ENCODE data around the gene WIZ. TPM values are rescaled to one million over a fixed set of nuclear protein-coding genes. Genes with fewer than 3 reads are reported as not detected.
A peak's percentile ranks its signal among the peaks of the same experiment; 100 is the strongest.

Gene WIZ
- total and polyA plus RNA-seq, 4 donors: 14.5 to 42.6 (median 23.3) TPM

- 45 to 66% methylated on average over 35 to 37 of the region's 37 CpGs for WGBS, 2 donors
These were observed 2.6 kb upstream of the WIZ start for GRCh38 chr19:15452111-15453047.

GRCh38 chr19:15450528-15450890 is 753 bp upstream of the WIZ start:
- no peak for ATAC-seq (ENCODE audit: insufficient read depth, low FRiP score)

More at GRCh38 chr19:15452111-15453047, 2.6 kb upstream of the WIZ start:
- Histone ChIP-seq H3K9me3 (ENCODE audit: control insufficient read depth in 4 of 4, insufficient read depth in 3 of 4, low read length in 3 of 4) (no peaks in the 10 kb centered on the region), H3K36me3 (ENCODE audit: control insufficient read depth in 4 of 4, insufficient read depth in 4 of 4, low read length in 4 of 4) (peaks cover 0 to 17% (median 0%) of the 10 kb centered on the region in 4 donors), H3K4me3 (peak overlapping the region; percentile 24), H3K4me1 (ENCODE audit: control insufficient read depth in 5 of 5, insufficient read depth in 5 of 5, low read length in 5 of 5) (peaks cover 0 to 20% (median 8%) of the 10 kb centered on the region in 5 donors), H3K27ac (ENCODE audit: low read depth in 1 of 2, low read length in 1 of 2) (peak overlapping the region; percentile 17 to 18), H3K27me3 (ENCODE audit: control insufficient read depth in 3 of 3, insufficient read depth in 3 of 3, low read length in 2 of 3) (peaks cover 0 to 39% (median 25%) of the 10 kb centered on the region in 3 donors), H3K9ac (ENCODE audit: insufficient read depth in 1 of 2, low read length in 2 of 2) (no peak overlapping the region)
- DNase-seq (peak; percentile 75 to 84 (median 81)), ATAC-seq (ENCODE audit: insufficient read depth, low FRiP score) (peak; percentile 64)
- TF ChIP-seq CTCF (IDR thresholded peaks at IDR 0.05; ENCODE audit: control extremely low read depth, extremely low read depth): no peak

GRCh38 chr19:15448778-15449619 is 757 bp downstream of the WIZ start:
- Histone ChIP-seq H3K36me3 (ENCODE audit: control insufficient read depth in 4 of 4, insufficient read depth in 4 of 4, low read length in 4 of 4) (peaks cover 0 to 8% (median 1%) of the 10 kb centered on the region in 4 donors), H3K4me1 (ENCODE audit: control insufficient read depth in 5 of 5, insufficient read depth in 5 of 5, low read length in 5 of 5) (peaks cover 2 to 20% (median 8%) of the 10 kb centered on the region in 5 donors), H3K27me3 (ENCODE audit: control insufficient read depth in 3 of 3, insufficient read depth in 3 of 3, low read length in 2 of 3) (peaks cover 0 to 11% (median 4%) of the 10 kb centered on the region in 3 donors), H3K4me3 (peak overlapping the region; percentile 28), H3K27ac (ENCODE audit: low read depth in 1 of 2, low read length in 1 of 2) (peak overlapping the region in 1 of 2 donors; percentile 76), H3K9ac (ENCODE audit: insufficient read depth in 1 of 2, low read length in 2 of 2) (no peak overlapping the region), H3K9me3 (ENCODE audit: control insufficient read depth in 4 of 4, insufficient read depth in 3 of 4, low read length in 3 of 4) (no peaks in the 10 kb centered on the region)
- 5 to 8% methylated on average over 29 to 43 of the region's 43 CpGs for WGBS, 2 donors
- DNase-seq (peak in 1 of 3 donors; percentile 33), ATAC-seq (ENCODE audit: insufficient read depth, low FRiP score) (no peak)
- TF ChIP-seq CTCF (IDR thresholded peaks at IDR 0.05; ENCODE audit: control extremely low read depth, extremely low read depth): no peak

More at GRCh38 chr19:15450528-15450890, 753 bp upstream of the WIZ start:
- peaks cover 0 to 8% (median 1%) of the 10 kb centered on the region in 4 donors for H3K36me3 ChIP-seq (ENCODE audit: control insufficient read depth in 4 of 4, insufficient read depth in 4 of 4, low read length in 4 of 4)
- no peak for TF ChIP-seq CTCF (IDR thresholded peaks at IDR 0.05; ENCODE audit: control extremely low read depth, extremely low read depth)
- H3K9me3 ChIP-seq (ENCODE audit: control insufficient read depth in 4 of 4, insufficient read depth in 3 of 4, low read length in 3 of 4): no peaks in the 10 kb centered on the region
- H3K27ac ChIP-seq (ENCODE audit: low read depth in 1 of 2, low read length in 1 of 2): peak overlapping the region; percentile 10 to 72
- peaks cover 0 to 25% (median 14%) of the 10 kb centered on the region in 3 donors for H3K27me3 ChIP-seq (ENCODE audit: control insufficient read depth in 3 of 3, insufficient read depth in 3 of 3, low read length in 2 of 3)
- no peak overlapping the region for H3K9ac ChIP-seq (ENCODE audit: insufficient read depth in 1 of 2, low read length in 2 of 2)
- no peak overlapping the region for H3K4me3 ChIP-seq
- no peak for DNase-seq
- WGBS, 2 donors: 90 to 93% methylated on average over 1 of the region's 1 CpG
- peaks cover under 1 to 20% (median 6%) of the 10 kb centered on the region in 5 donors for H3K4me1 ChIP-seq (ENCODE audit: control insufficient read depth in 5 of 5, insufficient read depth in 5 of 5, low read length in 5 of 5)
